IPS-11a (cell line): ENCODE results near the gene FOXP2.
"Not testable (repeated sequence)": the region's sequence is repeated elsewhere in the genome, so short reads cannot be mapped to it uniquely, and the experiment has no call there.

Source experiments
- H3K4me3 ChIP-seq: one replicate; pipeline ENCODE4 v1.5.1; 2013; ENCODE audit warnings: low read depth, low read length, control low read depth

Gene FOXP2

GRCh38 chr7:114488696-114489095, 74.1 kb downstream of the FOXP2 start:
- no peak overlapping the region for H3K4me3 ChIP-seq

GRCh38 chr7:114497491-114497890, 82.9 kb downstream of the FOXP2 start:
- not testable (repeated sequence) for H3K4me3 ChIP-seq

DNA sequence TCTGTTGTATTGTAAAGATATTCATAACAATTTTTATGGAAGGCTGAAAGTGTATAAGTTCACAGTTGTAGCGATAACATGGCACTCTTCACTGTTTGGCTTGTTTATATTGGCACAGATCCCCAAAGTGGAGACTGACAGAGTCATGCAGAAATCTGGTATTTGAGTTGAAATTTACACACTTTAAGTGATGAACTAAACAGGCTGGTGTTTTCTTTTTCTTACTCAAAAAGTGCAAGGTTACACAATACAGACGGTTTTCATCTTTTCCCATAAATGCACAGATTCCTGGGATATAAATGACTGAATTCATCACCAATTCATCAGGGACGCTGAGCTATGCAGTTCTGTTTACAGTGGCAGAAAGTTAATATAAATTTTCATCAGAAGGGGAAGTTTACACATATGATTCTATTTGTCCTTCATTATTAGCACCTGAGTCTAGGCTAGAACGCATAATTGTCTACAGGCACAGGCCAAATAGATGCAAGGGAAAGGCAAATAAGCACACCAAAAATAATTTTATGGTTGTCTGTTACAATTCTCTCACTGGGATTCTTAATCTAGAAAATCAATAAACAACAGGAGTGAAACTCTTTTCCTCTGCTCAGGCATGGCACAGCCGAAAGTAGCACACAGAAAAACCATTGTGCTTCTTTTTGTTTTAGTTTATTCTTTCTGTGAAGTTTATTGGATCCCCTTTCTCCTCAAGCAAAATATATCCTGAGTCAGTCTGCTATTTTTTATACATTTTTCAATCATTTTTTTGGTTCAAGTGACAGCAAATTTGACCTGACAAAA, 88.0 kb downstream of the FOXP2 start:
- no peak overlapping the region for H3K4me3 ChIP-seq

- H3K4me3 ChIP-seq: no peak overlapping the region
Measured at GRCh38 chr7:114504586-114504985, 90.0 kb downstream of the FOXP2 start.

DNA sequence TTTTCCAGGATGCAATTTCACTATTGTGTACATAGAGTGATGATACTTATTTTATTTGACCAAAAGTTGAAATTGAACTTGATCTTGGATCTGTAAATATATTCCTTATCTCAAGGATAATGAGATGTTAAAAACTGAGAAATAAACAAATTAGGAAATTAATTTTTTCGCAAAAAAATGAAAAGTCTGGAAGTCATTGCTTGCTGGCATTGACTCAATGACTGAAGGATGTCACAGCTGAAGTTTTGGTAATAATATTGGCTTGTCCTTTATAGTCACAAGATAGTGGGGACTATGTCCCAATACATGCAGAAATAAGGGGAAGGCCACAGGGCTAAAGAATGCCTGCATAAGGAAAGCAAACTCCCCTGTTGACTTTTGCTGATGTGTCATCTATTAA, 92.8 kb downstream of the FOXP2 start:
- H3K4me3 ChIP-seq: no peak overlapping the region

- H3K4me3 ChIP-seq: no peak overlapping the region
Measured at GRCh38 chr7:114508086-114508485, 93.5 kb downstream of the FOXP2 start.

DNA sequence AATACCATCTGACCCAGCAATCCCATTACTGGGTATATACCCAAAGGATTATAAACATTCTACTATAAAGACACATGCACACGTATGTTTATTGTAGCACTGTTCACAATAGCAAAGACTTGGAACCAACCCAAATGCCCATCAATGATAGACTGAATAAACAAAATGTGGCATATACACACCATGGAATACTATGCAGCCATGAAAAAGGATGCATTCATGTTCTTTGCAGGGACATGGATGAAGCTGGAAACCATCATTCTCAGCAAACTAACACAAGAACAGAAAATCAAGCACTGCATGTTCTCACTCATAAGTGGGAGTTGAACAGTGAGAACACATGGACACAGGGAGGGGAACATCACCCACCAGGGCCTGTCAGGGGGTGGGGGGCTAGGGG, 96.2 kb downstream of the FOXP2 start:
- H3K4me3 ChIP-seq: not testable (repeated sequence)

DNA sequence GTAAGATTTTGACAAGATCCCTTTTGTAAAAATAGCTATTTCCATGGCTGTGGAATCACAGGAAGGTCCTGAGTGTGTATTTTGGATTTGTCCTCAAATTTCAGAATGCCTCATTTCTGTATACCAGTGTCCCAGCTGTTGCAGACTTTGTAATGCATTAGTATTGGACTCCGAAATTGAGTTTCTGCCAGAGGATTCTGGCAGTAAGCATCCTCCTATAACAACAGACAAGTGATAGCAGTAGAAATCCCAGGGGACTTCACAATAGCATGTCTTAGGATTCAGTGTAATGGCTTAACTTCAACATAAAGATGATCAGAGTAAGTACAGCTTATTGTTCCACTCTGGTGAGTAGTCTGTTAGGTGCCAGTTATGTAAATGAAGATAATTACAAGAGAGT, 104.6 kb downstream of the FOXP2 start:
- H3K4me3 ChIP-seq: no peak overlapping the region

DNA sequence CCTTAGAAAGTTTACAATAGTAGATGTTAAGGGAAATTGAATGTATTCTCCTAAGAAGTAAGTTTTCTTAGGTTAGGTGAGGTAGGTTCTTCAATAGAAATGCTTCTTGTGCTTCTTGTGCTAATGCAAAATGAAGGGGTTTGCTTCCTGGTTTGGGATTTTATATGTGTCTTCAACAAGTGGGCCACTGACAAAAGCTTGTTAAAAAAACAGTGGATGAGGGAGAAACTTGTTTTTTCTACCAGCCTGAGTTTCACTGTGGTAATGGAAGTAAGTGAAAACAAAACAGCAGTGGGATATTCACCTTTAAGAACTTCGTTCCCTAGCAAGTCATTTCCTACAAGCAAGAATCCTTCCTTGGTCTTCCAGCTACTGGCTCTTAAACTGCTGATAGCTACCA, 107.5 kb downstream of the FOXP2 start:
- H3K4me3 ChIP-seq: no peak overlapping the region

DNA sequence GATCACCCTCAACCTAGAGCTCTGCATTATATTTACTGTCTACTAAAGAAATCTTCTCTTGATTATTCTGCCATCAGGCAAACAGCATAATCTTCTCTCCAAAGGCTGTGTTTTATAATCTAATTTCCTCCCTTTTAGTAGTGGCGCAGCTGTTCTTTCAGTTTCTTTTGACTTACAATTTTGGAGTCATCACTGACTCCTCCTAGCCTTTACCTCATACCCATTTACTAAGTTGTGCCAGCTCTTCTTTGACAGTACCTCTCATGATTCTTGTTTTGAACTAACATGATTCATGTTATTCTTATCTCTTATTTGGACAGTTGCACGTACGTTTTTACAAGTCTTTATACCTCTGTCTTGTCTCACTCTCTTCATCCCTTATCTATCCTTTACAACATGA, 113.0 kb downstream of the FOXP2 start:
- H3K4me3 ChIP-seq: no peak overlapping the region

DNA sequence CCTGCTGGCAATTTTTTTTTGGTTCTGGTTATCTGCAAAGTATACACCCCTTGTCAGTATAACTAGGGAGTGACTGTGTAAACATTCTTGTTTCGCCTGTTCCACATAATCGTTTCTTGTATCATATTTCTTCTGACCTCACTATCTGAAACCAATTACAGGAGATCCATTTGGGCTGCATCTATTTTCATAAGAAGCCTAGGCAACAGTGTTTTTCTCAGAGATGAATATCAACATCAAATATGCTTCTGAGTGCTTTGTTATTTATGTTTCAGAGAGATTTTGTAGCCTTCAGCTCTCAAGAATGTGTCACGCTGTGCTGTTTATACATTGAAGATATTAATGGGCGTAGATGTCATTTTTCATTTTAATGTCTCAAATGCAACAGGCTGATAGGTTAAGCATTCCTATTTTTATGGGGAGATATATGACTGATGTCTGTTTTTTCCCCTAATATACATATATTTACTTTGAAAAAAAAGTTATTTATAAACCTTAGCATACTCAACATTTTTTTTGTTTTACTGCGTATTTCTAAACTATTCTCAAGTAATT, 115.5 kb downstream of the FOXP2 start:
- H3K4me3 ChIP-seq: no peak overlapping the region

GRCh38 chr7:114531326-114531725, 116.7 kb downstream of the FOXP2 start:
- no peak overlapping the region for H3K4me3 ChIP-seq

GRCh38 chr7:114533131-114533530, 118.5 kb downstream of the FOXP2 start:
- H3K4me3 ChIP-seq: no peak overlapping the region

GRCh38 chr7:114534953-114535352, 120.3 kb downstream of the FOXP2 start:
- H3K4me3 ChIP-seq: no peak overlapping the region

- no peak overlapping the region for H3K4me3 ChIP-seq
Measured at GRCh38 chr7:114539575-114539974, 125.0 kb downstream of the FOXP2 start.

DNA sequence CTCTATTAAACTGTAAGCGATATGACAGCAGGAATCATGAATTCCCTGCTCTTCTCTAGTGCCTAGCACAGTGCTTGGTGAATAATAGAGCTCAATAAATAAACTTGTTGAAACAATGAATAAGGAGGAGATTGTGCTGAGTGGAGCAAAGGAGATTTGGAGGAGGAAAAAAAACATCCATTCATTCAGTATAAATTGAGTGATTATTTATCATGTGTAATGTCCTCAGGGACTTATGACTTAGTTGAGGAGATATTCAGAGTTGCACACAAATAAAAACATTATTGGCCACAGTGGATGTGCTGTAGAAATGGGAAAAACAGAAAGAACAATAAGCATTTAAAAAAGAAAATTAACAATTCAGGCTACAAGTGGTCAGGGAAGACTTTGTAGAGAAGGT, 125.7 kb downstream of the FOXP2 start:
- H3K4me3 ChIP-seq: no peak overlapping the region

DNA sequence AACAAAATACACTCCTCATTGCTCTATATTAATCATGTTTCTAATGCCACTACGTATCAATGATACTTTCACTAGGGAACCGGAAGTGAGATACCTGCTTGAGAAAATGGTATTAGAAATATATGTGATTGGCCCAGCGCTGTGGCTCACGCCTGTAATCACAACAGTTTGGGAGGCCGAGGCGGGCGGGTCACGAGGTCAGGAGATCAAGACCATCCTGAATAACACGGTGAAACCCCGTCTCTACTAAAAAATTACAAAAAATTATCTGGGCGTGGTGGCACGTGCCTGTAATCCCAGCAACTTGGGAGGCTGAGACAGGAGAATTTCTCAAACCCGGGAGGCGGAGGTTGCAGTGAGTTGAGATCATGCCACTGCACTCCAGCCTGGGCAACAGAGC, 132.7 kb downstream of the FOXP2 start:
- H3K4me3 ChIP-seq: not testable (repeated sequence)

- H3K4me3 ChIP-seq: no peak overlapping the region
Measured at GRCh38 chr7:114548081-114548980, 133.7 kb downstream of the FOXP2 start.

DNA sequence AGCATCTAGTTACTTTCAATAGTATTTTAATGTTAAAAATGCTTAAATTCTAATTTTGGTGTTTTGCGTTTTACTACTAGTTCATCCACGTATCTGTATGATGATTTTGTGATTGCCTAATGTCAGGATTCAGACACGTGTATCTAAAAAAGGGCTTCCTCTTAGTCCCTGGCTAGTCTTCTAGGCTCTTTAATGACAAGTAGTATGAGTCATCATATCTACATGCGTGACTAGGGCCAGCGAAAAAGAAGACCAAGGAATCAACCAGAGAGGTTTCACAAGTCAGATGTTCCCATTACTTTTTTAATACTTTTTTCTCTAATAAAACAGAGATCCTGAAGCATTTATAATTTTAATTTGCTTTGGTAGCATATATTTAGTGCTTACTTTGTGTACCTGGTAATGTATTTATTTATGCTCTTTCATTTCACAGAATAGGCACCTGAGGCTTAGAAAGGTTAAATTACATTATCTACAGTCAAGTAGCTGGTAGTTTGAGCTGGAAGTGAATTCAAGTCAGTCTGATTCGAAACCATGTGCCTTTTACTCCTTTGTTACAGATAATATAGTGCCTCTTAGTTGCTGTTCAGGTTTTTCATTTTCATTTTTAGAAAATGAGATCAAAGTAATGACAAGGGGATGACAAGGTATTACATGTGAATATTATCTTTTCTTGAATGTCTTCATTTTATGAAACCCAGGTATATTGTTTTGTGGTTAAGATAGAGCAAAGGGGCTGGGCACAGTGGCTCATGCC, 140.3 kb downstream of the FOXP2 start:
- H3K4me3 ChIP-seq: no peak overlapping the region

GRCh38 chr7:114567416-114567815, 152.8 kb downstream of the FOXP2 start:
- no peak overlapping the region for H3K4me3 ChIP-seq

- H3K4me3 ChIP-seq: no peak overlapping the region
Measured at GRCh38 chr7:114569220-114569619, 154.6 kb downstream of the FOXP2 start.
